HCT116 (cell line): ENCODE data around the gene NEO1. TPM values are rescaled to one million over a fixed set of nuclear protein-coding genes. Genes with fewer than 3 reads are reported as not detected.

ENCODE experiments used
- ATAC-seq: fragments of 200-7000 bp; cut with Tn5 transposase; 2 replicates; pipeline ENCODE4 v1.9.1; 2020; ENCODE audit warnings: mild to moderate bottlenecking, moderate library complexity
- BruUV-seq: library from RNA; stranded (reverse); fragments of 400-500 nt; replicated peaks from 2 replicates; lab custom pipeline; 2021; lab: Mats Ljungman, UMichigan
- CTCF ChIA-PET: fragments of 300-600 bp; sonication (Branson Sonifier 250); formaldehyde crosslinking; loops from one replicate; lab custom pipeline; 2021; ENCODE audit warnings: antibody characterized with exemption; lab: Charles Lee
- POLR2A ChIA-PET: fragments of 300-600, 350-600 bp; sonication (Branson Sonifier 250); formaldehyde crosslinking; loops from one replicate; lab custom pipeline; 2021; ENCODE audit warnings: antibody characterized with exemption; lab: Charles Lee
- RAD21 ChIA-PET, 2 experiments: fragments of 300-600 bp; sonication (Branson Sonifier 250); formaldehyde crosslinking; loops; one replicate each; lab custom pipeline; 2023; ENCODE audit warnings: low total read pairs in 2 of 2; ENCODE audit not compliant: uncharacterized antibody in 2 of 2, unreplicated experiment in 2 of 2, low non-redundant PET in 1 of 2; lab: Charles Lee
- DNase-seq: peaks from one replicate; pipeline ENCODE4 v3.0.0-alpha.2; 2010; ENCODE audit warnings: low read depth, low spot score
- H2AFZ ChIP-seq: fragments of 200-600 bp; shearing (Covaris generic), sonication (generic); 2 replicates; pipeline ENCODE4 v1.6.1; 2017; ENCODE audit warnings: low read depth, mixed run types, mixed read lengths, antibody characterized with exemption, low read length; ENCODE audit not compliant: poor library complexity, severe bottlenecking
- H3K27ac ChIP-seq: 2 replicates; pipeline ENCODE4 v1.5.1; 2012; ENCODE audit warnings: low read depth, low read length
- H3K27me3 ChIP-seq: fragments of 200-600 bp; sonication (generic); 2 replicates; pipeline ENCODE4 v1.6.1; 2016; ENCODE audit warnings: mixed run types, low read length, mixed read lengths; ENCODE audit not compliant: insufficient read depth
- H3K36me3 ChIP-seq, 2 experiments: fragments of 200-500 bp in 1 of 2; fragments of 200-600 bp in 1 of 2; sonication (Bioruptor generic) in 1 of 2; sonication (generic) in 1 of 2; 2 replicates each; pipeline versions ENCODE4 v1.5.1 to v1.6.1; 2014 to 2016; ENCODE audit warnings: low read length in 2 of 2, inconsistent platforms in 1 of 2, mixed read lengths in 1 of 2, mixed run types in 1 of 2; ENCODE audit not compliant: insufficient read depth in 2 of 2, control insufficient read depth in 1 of 2
- H3K4me1 ChIP-seq, 2 experiments: fragments of 200-600 bp in 1 of 2; sonication (generic) in 1 of 2; 2 replicates each; pipeline versions ENCODE4 v1.5.1 to v1.6.1; 2012 to 2017; ENCODE audit warnings: low read length in 2 of 2, inconsistent platforms in 1 of 2, mild to moderate bottlenecking in 1 of 2, mixed read lengths in 1 of 2, mixed run types in 1 of 2, moderate library complexity in 1 of 2; ENCODE audit not compliant: insufficient read depth in 2 of 2, control insufficient read depth in 1 of 2
- H3K4me2 ChIP-seq: fragments of 200-600 bp; sonication (generic); 2 replicates; pipeline ENCODE4 v1.6.1; 2017; ENCODE audit warnings: mixed run types, low read length, mixed read lengths
- H3K4me3 ChIP-seq, 2 experiments: fragments of 200-600 bp in 1 of 2; sonication (generic) in 1 of 2; replicated peaks in 1 of 2; 2 replicates each; pipeline ENCODE4 v1.5.1; 2011 to 2016; ENCODE audit warnings: low read length in 2 of 2, control low read depth in 1 of 2, low read depth in 1 of 2, mild to moderate bottlenecking in 1 of 2, mixed read lengths in 1 of 2, mixed run types in 1 of 2
- H3K79me2 ChIP-seq: fragments of 200-600 bp; sonication (generic); 2 replicates; pipeline ENCODE4 v1.6.1; 2017; ENCODE audit warnings: mild to moderate bottlenecking, mixed run types, low read length, moderate library complexity, mixed read lengths; ENCODE audit not compliant: insufficient read depth
- H3K9ac ChIP-seq: fragments of 200-600 bp; sonication (generic); 2 replicates; pipeline ENCODE4 v1.6.1; 2016; ENCODE audit warnings: low read length, mixed read lengths
- H3K9me2 ChIP-seq: fragments of 200-600 bp; sonication (generic), shearing (Covaris generic); 2 replicates; pipeline ENCODE4 v1.6.1; 2017; ENCODE audit warnings: mixed run types, mild to moderate bottlenecking, moderate library complexity; ENCODE audit not compliant: insufficient read depth
- H3K9me3 ChIP-seq, 2 experiments: fragments of 200-500 bp in 1 of 2; fragments of 200-600 bp in 1 of 2; sonication (Bioruptor generic) in 1 of 2; sonication (generic) in 1 of 2; 2 replicates each; pipeline ENCODE4 v1.6.1; 2014 to 2017; ENCODE audit warnings: low read length in 2 of 2, mixed read lengths in 2 of 2, inconsistent platforms in 1 of 2, low read depth in 1 of 2, mild to moderate bottlenecking in 1 of 2, mixed run types in 1 of 2, moderate library complexity in 1 of 2; ENCODE audit not compliant: control insufficient read depth in 1 of 2, insufficient read depth in 1 of 2
- H4K20me1 ChIP-seq: fragments of 200-600 bp; sonication (generic), shearing (Covaris generic); 2 replicates; pipeline ENCODE4 v1.6.1; 2017; ENCODE audit warnings: mixed run types, mild to moderate bottlenecking, moderate library complexity; ENCODE audit not compliant: insufficient read depth
- CBX3 ChIP-seq: IDR thresholded peaks from 2 replicates; pipeline ENCODE4 v1.6.1; 2012; ENCODE audit warnings: low read depth
- ELF1 ChIP-seq: IDR thresholded peaks from 2 replicates; pipeline ENCODE4 v1.6.1; 2012; ENCODE audit warnings: low read depth, borderline replicate concordance
- EZH2phosphoT487 ChIP-seq: fragments of 200-600 bp; IDR thresholded peaks from 2 replicates; pipeline ENCODE4 v1.6.1; 2018; ENCODE audit warnings: antibody characterized with exemption, borderline replicate concordance
- RAD21 ChIP-seq: IDR thresholded peaks from 2 replicates; pipeline ENCODE4 v1.6.1; 2012; ENCODE audit warnings: low read depth, mild to moderate bottlenecking
- TCF7L2 ChIP-seq: IDR thresholded peaks from 2 replicates; pipeline ENCODE4 v1.7.0; 2011; ENCODE audit warnings: borderline replicate concordance, inconsistent platforms; ENCODE audit not compliant: insufficient read depth, insufficient read length; ENCODE audit errors: extremely low read depth
- YY1 ChIP-seq: IDR thresholded peaks from 2 replicates; pipeline ENCODE4 v1.6.1; 2011; ENCODE audit warnings: low read length, low read depth, moderate library complexity, mild to moderate bottlenecking; ENCODE audit not compliant: insufficient replicate concordance; ENCODE audit errors: extremely low read depth
- ZNF274 ChIP-seq: fragments of 200-500 bp; sonication (Bioruptor generic); IDR thresholded peaks from 2 replicates; pipeline ENCODE4 v1.6.1; 2014; ENCODE audit warnings: mild to moderate bottlenecking, low read depth, low read length, inconsistent platforms
- intact Hi-C: fragments of 100-400 bp; cut with micrococcal nuclease; formaldehyde crosslinking; loops from 2 replicates; pipeline ENCODE4 v1.10.0; 2022
- total RNA-seq: library from RNA; stranded (reverse); gene quantifications from one replicate; pipeline ENCODE4 v1.2.1, GENCODE V29; 2021; ENCODE audit not compliant: unreplicated experiment
- TF ChIP-seq, protein P1 (sequence below): IDR thresholded peaks from 2 replicates; pipeline ENCODE4 v1.6.1; 2012
- TF ChIP-seq, protein P2 (sequence below): IDR thresholded peaks from 2 replicates; pipeline ENCODE4 v1.6.1; 2012; ENCODE audit warnings: low read depth
- TF ChIP-seq, protein P3 (sequence below), 3 experiments: fragments of 200-600 bp in 1 of 3; sonication (generic) in 1 of 3; IDR thresholded peaks in 2 of 3; conservative IDR thresholded peaks in 1 of 3; 2 replicates each; pipeline ENCODE4 v1.5.1; 2012 to 2017; ENCODE audit warnings: low read depth in 2 of 3, low read length in 2 of 3, antibody characterized with exemption in 1 of 3, borderline replicate concordance in 1 of 3, control low read depth in 1 of 3, mild to moderate bottlenecking in 1 of 3, mixed read lengths in 1 of 3, mixed run types in 1 of 3, moderate library complexity in 1 of 3; ENCODE audit not compliant: insufficient read depth in 1 of 3

Gene NEO1
- total RNA-seq, 1 experiment from 2014 or later = 30.0 TPM

DNA sequence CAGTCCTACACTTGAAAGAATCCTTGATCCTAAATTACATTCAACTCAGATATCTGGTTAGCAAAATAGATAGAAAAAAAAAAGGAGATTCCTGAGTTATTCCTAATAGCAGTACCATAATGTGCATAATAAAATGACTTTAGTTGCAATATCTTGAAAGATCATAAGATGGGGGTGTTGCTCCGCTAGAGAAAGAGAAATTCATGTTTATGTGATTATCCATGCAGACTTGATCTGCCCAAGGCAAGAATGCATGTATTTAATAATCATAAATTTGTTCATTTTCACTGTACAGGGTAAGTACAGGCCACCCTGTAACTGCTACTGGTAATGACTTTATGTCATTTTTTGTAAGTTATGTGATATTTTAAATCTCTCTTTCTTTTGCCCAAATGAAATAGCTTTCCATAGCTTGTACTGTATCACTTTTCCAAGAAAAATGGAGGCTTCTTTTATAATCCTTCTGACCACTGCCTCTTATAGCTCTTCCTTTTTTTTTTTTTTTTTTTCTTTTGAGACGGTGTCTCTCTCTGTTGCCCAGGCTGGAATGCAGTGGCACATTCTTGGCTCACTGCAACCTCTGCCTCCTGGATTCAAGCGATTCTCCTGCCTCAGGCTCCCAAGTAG, 231.9 kb downstream of the NEO1 start:
- RAD21 ChIA-PET = no interaction called here
- CTCF ChIA-PET = interaction anchor here (1.1 kb wide), 1 partner anchor 416 kb away, joined by 3 read pairs; no protein-coding TSS in a partner anchor
- Histone ChIP-seq H3K4me3 (no peak overlapping the region), H3K36me3 (peaks cover 0 to under 1% of the 10 kb centered on the region in 2 experiments; a peak in 2 of 4 replicates), H3K27ac (no peak overlapping the region), H3K9ac (no peak overlapping the region), H3K27me3 (no peaks in the 10 kb centered on the region), H3K9me2 (no peaks in the 10 kb centered on the region), H2AFZ (no peak overlapping the region), H3K9me3 (no peaks in the 10 kb centered on the region), H3K4me1 (no peaks in the 10 kb centered on the region), H4K20me1 (no peaks in the 10 kb centered on the region), H3K79me2 (no peaks in the 10 kb centered on the region), H3K4me2 (no peak overlapping the region)
- no TSS peak for BruUV-seq
- intact Hi-C loops = loop anchor here (1.0 kb wide), 2 partner anchors 416 to 624 kb away; no protein-coding TSS in a partner anchor
- TF ChIP-seq RAD21 (peak; percentile 55), ELF1 (no peak), EZH2phosphoT487 (no peak), YY1 (no peak), ZNF274 (no peak), TCF7L2 (no peak), CBX3 (no peak)
- TF ChIP-seq, protein P1, sequence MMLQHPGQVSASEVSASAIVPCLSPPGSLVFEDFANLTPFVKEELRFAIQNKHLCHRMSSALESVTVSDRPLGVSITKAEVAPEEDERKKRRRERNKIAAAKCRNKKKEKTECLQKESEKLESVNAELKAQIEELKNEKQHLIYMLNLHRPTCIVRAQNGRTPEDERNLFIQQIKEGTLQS = no peak
- TF ChIP-seq, protein P2, sequence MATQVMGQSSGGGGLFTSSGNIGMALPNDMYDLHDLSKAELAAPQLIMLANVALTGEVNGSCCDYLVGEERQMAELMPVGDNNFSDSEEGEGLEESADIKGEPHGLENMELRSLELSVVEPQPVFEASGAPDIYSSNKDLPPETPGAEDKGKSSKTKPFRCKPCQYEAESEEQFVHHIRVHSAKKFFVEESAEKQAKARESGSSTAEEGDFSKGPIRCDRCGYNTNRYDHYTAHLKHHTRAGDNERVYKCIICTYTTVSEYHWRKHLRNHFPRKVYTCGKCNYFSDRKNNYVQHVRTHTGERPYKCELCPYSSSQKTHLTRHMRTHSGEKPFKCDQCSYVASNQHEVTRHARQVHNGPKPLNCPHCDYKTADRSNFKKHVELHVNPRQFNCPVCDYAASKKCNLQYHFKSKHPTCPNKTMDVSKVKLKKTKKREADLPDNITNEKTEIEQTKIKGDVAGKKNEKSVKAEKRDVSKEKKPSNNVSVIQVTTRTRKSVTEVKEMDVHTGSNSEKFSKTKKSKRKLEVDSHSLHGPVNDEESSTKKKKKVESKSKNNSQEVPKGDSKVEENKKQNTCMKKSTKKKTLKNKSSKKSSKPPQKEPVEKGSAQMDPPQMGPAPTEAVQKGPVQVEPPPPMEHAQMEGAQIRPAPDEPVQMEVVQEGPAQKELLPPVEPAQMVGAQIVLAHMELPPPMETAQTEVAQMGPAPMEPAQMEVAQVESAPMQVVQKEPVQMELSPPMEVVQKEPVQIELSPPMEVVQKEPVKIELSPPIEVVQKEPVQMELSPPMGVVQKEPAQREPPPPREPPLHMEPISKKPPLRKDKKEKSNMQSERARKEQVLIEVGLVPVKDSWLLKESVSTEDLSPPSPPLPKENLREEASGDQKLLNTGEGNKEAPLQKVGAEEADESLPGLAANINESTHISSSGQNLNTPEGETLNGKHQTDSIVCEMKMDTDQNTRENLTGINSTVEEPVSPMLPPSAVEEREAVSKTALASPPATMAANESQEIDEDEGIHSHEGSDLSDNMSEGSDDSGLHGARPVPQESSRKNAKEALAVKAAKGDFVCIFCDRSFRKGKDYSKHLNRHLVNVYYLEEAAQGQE = no peak
- TF ChIP-seq, protein P3, sequence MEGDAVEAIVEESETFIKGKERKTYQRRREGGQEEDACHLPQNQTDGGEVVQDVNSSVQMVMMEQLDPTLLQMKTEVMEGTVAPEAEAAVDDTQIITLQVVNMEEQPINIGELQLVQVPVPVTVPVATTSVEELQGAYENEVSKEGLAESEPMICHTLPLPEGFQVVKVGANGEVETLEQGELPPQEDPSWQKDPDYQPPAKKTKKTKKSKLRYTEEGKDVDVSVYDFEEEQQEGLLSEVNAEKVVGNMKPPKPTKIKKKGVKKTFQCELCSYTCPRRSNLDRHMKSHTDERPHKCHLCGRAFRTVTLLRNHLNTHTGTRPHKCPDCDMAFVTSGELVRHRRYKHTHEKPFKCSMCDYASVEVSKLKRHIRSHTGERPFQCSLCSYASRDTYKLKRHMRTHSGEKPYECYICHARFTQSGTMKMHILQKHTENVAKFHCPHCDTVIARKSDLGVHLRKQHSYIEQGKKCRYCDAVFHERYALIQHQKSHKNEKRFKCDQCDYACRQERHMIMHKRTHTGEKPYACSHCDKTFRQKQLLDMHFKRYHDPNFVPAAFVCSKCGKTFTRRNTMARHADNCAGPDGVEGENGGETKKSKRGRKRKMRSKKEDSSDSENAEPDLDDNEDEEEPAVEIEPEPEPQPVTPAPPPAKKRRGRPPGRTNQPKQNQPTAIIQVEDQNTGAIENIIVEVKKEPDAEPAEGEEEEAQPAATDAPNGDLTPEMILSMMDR (IDR thresholded peaks at IDR 0.05 in 2 of 3, conservative IDR thresholded peaks at IDR 0.05 in 1 of 3; ENCODE audit: borderline replicate concordance in 1 of 3, insufficient read depth in 1 of 3, low read depth in 2 of 3, low read length in 2 of 3) = peak; percentile 14 to 47 (median 30); a peak in 4 of 6 replicates
- DNase-seq (no peak), ATAC-seq (0 out of 2 replicates have a peak, but pooled peaks have one; percentile 36)
- POLR2A ChIA-PET = no interaction called here
